Choroid plexus epithelial cell (primary cell): ENCODE results near the gene MPDU1.

Source experiments
- DNase-seq: peaks from one replicate; pipeline ENCODE4 v3.0.0-alpha.2; 2010; ENCODE audit warnings: low read depth
- H3K4me3 ChIP-seq: 2 replicates; pipeline ENCODE4 v1.5.1; 2011; ENCODE audit warnings: low read depth, mild to moderate bottlenecking, control low read depth, low read length, moderate library complexity
- TF ChIP-seq, protein P1 (sequence below): conservative IDR thresholded peaks from 2 replicates; pipeline ENCODE4 v1.5.1; 2011; ENCODE audit warnings: low read depth, mild to moderate bottlenecking, control low read depth, inconsistent platforms, low read length, moderate library complexity

The MPDU1 gene

DNA sequence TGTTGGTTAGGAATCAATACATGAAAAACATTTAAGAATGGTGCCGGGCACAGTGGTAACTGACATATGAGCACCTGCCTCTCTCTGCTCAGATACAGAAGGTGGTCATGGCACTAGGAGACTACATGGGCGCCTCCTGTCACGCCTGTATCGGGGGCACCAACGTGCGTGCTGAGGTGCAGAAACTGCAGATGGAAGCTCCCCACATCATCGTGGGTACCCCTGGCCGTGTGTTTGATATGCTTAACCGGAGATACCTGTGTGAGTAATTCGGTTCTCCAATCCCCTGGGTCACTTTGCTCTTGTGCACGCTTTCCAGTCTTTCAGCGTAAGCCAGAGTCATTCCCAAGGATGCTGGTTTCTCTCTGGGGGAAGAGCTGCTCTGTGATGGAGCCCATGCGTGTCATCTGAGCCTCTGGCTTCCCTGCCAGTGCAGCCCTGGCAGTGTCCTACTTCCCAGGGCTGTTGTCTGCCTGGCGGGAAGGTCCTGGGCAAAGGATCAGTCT is 7.2 kb upstream of the MPDU1 start:
- H3K4me3 ChIP-seq, result no peak overlapping the region
- TF ChIP-seq, protein P1, sequence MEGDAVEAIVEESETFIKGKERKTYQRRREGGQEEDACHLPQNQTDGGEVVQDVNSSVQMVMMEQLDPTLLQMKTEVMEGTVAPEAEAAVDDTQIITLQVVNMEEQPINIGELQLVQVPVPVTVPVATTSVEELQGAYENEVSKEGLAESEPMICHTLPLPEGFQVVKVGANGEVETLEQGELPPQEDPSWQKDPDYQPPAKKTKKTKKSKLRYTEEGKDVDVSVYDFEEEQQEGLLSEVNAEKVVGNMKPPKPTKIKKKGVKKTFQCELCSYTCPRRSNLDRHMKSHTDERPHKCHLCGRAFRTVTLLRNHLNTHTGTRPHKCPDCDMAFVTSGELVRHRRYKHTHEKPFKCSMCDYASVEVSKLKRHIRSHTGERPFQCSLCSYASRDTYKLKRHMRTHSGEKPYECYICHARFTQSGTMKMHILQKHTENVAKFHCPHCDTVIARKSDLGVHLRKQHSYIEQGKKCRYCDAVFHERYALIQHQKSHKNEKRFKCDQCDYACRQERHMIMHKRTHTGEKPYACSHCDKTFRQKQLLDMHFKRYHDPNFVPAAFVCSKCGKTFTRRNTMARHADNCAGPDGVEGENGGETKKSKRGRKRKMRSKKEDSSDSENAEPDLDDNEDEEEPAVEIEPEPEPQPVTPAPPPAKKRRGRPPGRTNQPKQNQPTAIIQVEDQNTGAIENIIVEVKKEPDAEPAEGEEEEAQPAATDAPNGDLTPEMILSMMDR, result no peak
- no peak for DNase-seq

DNA sequence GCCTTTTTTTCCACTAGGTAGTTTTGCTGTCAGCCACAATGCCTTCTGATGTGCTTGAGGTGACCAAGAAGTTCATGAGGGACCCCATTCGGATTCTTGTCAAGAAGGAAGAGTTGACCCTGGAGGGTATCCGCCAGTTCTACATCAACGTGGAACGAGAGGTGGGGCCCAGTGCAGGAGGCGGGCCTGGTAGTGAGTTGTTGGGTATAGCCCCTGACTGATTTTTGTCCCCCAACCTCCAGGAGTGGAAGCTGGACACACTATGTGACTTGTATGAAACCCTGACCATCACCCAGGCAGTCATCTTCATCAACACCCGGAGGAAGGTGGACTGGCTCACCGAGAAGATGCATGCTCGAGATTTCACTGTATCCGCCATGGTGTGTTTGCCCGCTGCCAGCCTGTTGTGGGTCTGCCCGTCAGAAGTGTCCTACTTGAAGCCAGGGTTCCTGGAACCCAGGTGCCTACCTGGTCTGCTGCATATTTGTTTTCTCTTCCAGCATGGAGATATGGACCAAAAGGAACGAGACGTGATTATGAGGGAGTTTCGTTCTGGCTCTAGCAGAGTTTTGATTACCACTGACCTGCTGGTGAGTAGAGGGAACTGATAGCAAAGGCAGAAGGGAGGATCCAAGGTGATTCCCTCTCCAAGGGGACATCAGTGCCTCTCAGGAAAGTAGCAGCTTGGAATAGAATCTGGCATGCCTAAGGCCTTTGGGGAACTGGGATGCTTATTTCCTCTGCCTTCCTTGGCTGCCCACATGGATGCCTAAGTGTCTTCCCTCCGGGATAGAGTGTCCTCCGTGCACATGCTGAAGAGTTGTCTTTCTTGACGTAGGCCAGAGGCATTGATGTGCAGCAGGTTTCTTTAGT is 6.1 kb upstream of the MPDU1 start:
- no peak for DNase-seq
- H3K4me3 ChIP-seq, result no peak overlapping the region
- TF ChIP-seq, protein P1, result no peak

DNA sequence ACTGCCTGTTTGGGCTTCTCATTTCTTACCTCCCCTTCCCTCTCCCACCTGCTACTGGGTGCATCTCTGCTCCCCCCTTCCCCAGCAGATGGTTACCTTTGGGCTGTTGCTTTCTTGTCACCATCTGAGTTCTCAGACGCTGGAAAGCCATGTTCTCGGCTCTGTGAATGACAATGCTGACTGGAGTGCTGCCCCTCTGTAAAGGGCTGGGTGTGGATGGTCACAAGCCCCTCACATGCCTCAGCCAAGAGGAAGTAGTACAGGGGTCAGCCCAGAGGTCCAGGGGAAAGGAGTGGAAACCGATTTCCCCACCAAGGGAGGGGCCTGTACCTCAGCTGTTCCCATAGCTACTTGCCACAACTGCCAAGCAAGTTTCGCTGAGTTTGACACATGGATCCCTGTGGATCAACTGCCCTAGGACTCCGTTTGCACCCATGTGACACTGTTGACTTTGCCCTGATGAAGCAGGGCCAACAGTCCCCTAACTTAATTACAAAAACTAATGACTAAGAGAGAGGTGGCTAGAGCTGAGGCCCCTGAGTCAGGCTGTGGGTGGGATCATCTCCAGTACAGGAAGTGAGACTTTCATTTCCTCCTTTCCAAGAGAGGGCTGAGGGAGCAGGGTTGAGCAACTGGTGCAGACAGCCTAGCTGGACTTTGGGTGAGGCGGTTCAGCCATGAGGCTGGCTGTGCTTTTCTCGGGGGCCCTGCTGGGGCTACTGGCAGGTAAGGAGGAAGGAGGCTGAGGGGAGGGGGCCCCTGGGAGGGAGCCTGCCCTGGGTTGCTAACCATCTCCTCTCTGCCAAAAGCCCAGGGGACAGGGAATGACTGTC is 4.4 kb upstream of the MPDU1 start, which contains the start of gene CD68:
TSS of gene CD68 (plus strand) at position 638 of the 833 bp plus-strand sequence. CDS start at position 678, 40 bp downstream.
- DNase-seq, result peak; percentile 91
- TF ChIP-seq, protein P1, result no peak
- H3K4me3 ChIP-seq, result peak within 1 kb of the TSS; percentile 4

DNA sequence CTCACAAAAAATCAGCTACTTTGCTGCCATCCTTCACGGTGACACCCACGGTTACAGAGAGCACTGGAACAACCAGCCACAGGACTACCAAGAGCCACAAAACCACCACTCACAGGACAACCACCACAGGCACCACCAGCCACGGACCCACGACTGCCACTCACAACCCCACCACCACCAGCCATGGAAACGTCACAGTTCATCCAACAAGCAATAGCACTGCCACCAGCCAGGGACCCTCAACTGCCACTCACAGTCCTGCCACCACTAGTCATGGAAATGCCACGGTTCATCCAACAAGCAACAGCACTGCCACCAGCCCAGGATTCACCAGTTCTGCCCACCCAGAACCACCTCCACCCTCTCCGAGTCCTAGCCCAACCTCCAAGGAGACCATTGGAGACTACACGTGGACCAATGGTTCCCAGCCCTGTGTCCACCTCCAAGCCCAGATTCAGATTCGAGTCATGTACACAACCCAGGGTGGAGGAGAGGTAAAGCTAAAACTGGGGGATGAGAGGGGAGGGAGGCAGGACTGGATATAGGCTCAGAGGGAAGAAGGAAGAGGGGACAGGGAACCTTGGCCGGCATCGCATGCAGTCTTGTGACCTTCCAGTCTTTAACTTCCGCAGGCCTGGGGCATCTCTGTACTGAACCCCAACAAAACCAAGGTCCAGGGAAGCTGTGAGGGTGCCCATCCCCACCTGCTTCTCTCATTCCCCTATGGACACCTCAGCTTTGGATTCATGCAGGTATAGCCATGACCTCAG is 3.6 kb upstream of the MPDU1 start:
- TF ChIP-seq, protein P1, result no peak
- DNase-seq, result no peak
- H3K4me3 ChIP-seq, result peak overlapping the region; percentile 4

DNA sequence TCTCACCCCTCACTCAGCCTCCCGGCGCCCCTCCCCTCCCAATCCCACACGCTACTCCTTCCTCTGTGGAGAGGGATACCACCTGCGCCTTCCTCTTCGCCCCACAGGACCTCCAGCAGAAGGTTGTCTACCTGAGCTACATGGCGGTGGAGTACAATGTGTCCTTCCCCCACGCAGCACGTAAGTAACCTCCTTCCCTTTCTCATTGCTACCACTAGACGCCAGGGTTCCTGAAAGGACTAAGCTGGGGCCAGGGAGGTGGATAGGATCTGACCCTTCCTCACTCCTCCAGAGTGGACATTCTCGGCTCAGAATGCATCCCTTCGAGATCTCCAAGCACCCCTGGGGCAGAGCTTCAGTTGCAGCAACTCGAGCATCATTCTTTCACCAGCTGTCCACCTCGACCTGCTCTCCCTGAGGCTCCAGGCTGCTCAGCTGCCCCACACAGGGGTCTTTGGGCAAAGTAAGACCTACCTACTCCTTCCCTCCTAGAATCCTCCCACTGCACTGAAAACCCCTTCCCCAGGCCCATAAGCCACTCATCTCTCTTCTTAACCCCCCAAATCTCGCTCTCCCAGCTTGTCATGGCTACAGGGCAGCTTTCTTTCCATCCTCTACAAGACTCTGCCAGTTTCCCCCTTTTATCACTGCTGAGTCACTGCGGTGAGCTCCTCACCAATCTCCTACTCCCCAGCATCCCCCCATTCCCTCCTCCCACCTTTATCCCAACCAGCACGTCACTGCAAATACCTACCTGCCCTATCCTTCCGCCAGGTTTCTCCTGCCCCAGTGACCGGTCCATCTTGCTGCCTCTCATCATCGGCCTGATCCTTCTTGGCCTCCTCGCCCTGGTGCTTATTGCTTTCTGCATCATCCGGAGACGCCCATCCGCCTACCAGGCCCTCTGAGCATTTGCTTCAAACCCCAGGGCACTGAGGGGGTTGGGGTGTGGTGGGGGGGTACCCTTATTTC is 2.8 kb upstream of the MPDU1 start:
- no peak for DNase-seq
- H3K4me3 ChIP-seq, result no peak overlapping the region
- TF ChIP-seq, protein P1, result no peak
